Bronchial epithelial cell (primary cell): ENCODE data around the gene UTF1. TPM values are rescaled to one million over a fixed set of nuclear protein-coding genes. Genes with fewer than 3 reads are reported as not detected.

Experiments
- DNase-seq: peaks from one replicate; pipeline ENCODE4 v3.0.0-alpha.2; 2010; ENCODE audit warnings: low read depth
- FAIRE-seq: peaks from 2 replicates; lab custom pipeline; 2011; peaks lifted over from hg19 to GRCh38; lab: Jason Lieb, UNC
- H3K27me3 ChIP-seq: 2 replicates; pipeline ENCODE4 v1.5.1; 2011; ENCODE audit warnings: low read length; ENCODE audit not compliant: control insufficient read depth, insufficient read depth
- H3K36me3 ChIP-seq: 2 replicates; pipeline ENCODE4 v1.5.1; 2011; ENCODE audit warnings: low read length; ENCODE audit not compliant: control insufficient read depth, insufficient read depth
- H3K4me3 ChIP-seq: 2 replicates; pipeline ENCODE4 v1.5.1; 2011; ENCODE audit warnings: mild to moderate bottlenecking, low read depth, low read length, control low read depth
- total RNA-seq: library from RNA; depleted of rRNA; stranded (reverse); fragments of >200 nt; gene quantifications from 2 replicates; pipeline ENCODE4 v1.2.1, GENCODE V29; 2014
- TF ChIP-seq, protein P1 (sequence below): IDR thresholded peaks from 2 replicates; pipeline ENCODE4 v1.5.1; 2011; ENCODE audit warnings: mild to moderate bottlenecking, moderate library complexity, low read length, control low read depth, inconsistent platforms; ENCODE audit not compliant: insufficient read depth, severe bottlenecking

Gene UTF1
- total RNA-seq, 1 donor from 2014 or later: not detected

DNA sequence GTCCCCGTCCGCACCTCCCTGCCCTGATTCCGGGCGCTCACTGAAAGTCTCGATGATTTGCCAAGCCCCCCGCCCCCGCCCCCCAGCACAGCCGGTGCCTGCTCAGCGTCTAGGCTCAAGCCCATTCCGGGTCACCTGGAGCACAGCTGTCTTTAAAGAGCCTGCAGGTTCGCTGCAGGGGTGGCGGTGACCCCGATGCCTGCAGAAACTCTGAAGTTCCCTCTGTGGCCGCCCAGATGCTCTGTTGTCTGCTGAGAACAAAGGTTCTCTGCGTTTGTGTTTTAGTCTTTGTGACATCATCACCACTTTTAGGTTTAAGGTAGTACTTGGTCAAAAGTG, 8.4 kb downstream of the UTF1 start:
- Histone ChIP-seq H3K4me3 (no peak overlapping the region), H3K36me3 (no peaks in the 10 kb centered on the region), H3K27me3 (peaks cover 36% of the 10 kb centered on the region)
- FAIRE-seq (no peak), DNase-seq (no peak)
- TF ChIP-seq, protein P1, sequence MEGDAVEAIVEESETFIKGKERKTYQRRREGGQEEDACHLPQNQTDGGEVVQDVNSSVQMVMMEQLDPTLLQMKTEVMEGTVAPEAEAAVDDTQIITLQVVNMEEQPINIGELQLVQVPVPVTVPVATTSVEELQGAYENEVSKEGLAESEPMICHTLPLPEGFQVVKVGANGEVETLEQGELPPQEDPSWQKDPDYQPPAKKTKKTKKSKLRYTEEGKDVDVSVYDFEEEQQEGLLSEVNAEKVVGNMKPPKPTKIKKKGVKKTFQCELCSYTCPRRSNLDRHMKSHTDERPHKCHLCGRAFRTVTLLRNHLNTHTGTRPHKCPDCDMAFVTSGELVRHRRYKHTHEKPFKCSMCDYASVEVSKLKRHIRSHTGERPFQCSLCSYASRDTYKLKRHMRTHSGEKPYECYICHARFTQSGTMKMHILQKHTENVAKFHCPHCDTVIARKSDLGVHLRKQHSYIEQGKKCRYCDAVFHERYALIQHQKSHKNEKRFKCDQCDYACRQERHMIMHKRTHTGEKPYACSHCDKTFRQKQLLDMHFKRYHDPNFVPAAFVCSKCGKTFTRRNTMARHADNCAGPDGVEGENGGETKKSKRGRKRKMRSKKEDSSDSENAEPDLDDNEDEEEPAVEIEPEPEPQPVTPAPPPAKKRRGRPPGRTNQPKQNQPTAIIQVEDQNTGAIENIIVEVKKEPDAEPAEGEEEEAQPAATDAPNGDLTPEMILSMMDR: no peak

DNA sequence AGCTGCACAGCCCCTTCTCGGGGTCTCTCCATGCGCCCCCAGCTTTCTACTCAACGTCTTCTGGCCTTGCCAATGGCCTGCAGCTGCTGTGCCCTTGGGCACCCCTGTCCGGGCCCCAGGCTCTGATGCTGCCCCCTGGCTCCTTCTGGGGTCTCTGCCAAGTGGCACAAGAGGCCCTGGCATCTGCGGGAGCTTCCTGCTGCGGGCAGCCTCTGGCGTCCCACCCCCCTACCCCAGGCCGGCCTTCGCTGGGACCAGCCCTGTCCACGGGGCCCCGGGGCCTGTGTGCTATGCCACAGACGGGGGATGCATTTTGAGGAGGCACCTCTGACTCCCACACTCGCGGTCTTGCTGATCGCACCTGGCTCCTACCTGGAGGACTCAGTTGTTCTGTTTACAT, 10.0 kb downstream of the UTF1 start:
- no peak for FAIRE-seq
- TF ChIP-seq, protein P1: no peak
- Histone ChIP-seq H3K4me3 (no peak overlapping the region), H3K36me3 (no peaks in the 10 kb centered on the region), H3K27me3 (peaks cover 35% of the 10 kb centered on the region)
- no peak for DNase-seq

DNA sequence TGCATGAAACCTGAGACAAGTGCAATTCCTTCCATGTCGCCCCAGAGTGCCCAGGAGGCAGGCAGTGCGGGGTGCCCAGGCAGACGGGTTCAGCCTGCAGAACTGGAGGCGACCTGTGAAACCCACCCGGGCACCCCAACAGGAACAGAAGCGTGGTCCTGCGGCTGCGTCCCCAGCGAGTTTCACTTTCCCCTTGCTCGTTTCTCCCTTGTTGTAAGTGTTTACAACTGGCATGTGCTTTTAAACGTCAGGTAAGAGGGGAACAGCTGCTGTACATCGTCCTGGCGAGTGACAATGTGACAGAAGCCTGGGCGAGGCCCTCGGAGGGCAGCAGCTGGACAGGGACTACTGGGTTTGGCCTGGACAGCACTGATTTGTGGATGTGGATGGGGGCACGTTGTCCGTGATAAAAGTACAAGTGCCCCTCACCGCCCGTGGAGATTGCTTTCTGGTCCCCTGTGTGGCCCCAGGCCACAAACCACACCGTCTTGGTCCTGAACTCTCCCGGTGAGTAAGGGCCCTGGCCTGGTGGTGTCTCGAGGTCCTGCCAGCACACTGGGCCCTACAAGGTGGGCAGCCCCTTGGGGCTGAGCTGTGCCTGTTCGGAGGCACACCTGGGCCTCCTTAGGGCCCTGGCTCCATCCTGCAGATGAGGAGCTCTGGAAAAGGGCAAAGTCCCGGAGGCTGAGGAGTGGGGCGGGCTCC, 11.6 kb downstream of the UTF1 start:
- Histone ChIP-seq H3K36me3 (no peaks in the 10 kb centered on the region), H3K27me3 (peaks cover 27% of the 10 kb centered on the region), H3K4me3 (no peak overlapping the region)
- TF ChIP-seq, protein P1: no peak
- FAIRE-seq: no peak
- no peak for DNase-seq

DNA sequence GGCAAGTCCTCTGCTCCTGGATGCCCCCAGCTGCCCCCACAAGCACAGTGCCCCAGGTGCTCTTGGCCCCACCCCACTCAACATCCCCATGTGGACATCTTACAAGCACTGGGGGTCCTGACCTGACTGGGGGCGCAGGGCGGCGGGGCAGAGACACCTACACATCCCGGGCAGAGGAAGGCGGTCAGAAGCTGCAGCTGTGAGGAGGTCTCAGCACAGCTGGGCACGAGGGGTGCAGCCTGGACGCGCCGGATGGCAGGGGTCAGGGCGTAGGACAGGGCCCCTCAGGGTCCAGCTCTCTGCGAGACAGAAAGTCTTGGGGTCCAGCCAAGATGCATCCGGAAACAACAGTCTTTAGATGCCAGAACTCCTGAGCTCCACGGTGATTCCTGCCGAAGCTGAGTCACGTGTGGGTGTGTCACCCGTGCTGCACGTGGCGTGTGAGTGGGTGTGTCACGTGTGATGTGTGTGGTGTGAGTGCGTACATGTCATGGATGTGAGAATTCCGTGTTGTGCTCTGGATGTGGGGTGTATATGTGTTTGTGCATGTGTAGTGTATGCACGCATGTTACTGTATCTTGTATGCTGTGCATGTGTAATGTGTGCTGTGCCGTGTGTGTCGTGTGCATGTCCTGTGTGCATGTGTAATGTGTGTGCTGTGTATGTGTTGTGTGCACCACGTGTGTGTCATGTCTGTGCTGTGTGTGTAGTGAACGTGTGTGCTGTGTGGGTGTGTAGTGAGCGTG, 12.8 kb downstream of the UTF1 start:
- peaks cover 21% of the 10 kb centered on the region for H3K27me3 ChIP-seq
- peak; percentile 95 for FAIRE-seq
- TF ChIP-seq, protein P1: no peak
- no peak for DNase-seq
- no peak overlapping the region for H3K4me3 ChIP-seq
- no peaks in the 10 kb centered on the region for H3K36me3 ChIP-seq

DNA sequence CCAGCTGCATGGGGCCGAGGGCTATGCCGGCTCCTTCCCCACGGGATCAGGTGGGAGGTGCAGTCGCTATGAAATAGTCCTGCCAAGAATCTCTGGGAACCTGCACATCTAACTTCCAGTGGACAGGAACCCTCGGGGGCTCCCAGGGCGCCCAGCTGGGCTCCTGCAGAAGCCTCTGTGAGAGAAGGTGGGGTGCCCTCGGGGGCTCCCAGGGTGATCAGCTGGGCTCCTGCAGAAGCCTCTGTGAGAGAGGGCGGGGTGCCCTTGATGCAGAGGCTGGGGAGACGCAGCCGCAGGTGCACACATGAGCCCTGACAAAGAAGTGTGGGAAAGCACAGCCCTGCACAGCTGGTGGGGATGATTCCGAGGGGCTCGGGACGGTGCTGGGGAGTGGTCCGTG, 13.6 kb downstream of the UTF1 start:
- DNase-seq (no peak), FAIRE-seq (no peak)
- peaks cover 19% of the 10 kb centered on the region for H3K27me3 ChIP-seq
- no peak overlapping the region for H3K4me3 ChIP-seq
- H3K36me3 ChIP-seq: no peaks in the 10 kb centered on the region
- TF ChIP-seq, protein P1: no peak
